ENCODE results near the gene VPS13D.

- no peak for TF ChIP-seq EZH2 (IDR thresholded peaks at IDR 0.05)
- TF ChIP-seq POLR2AphosphoS5 (IDR thresholded peaks at IDR 0.05; ENCODE audit: borderline replicate concordance, low read depth, low read length) = no peak
- no peak for TF ChIP-seq FOXP2 (optimal IDR thresholded peaks at IDR 0.05; ENCODE audit: control extremely low read depth, extremely low read length, insufficient read depth)
Observed at GRCh38 chr1:12420171-12420570, 190.3 kb downstream of the VPS13D start.

All from SK-N-MC (cell line).